Cardiac fibroblast (primary cell): ENCODE measurements around the gene C19orf53.

ENCODE experiments used
- DNase-seq, 2 donors: peaks; one replicate each; pipeline versions ENCODE4 v3.0.0 to v3.0.0-alpha.2; 2010; ENCODE audit warnings: low read depth in 2 of 2
- H3K4me3 ChIP-seq, 2 donors: replicated peaks in 1 of 2; 1 replicate in 1 of 2; 2 replicates in 1 of 2; pipeline ENCODE4 v1.5.1; 2011; ENCODE audit warnings: low read depth in 2 of 2, low read length in 2 of 2, mild to moderate bottlenecking in 2 of 2, moderate library complexity in 1 of 2
- TF ChIP-seq, protein P1 (sequence below): IDR thresholded peaks from one replicate; pipeline ENCODE4 v1.5.1; 2011; ENCODE audit warnings: low read depth, mild to moderate bottlenecking, low read length, inconsistent platforms

C19orf53 gene

DNA sequence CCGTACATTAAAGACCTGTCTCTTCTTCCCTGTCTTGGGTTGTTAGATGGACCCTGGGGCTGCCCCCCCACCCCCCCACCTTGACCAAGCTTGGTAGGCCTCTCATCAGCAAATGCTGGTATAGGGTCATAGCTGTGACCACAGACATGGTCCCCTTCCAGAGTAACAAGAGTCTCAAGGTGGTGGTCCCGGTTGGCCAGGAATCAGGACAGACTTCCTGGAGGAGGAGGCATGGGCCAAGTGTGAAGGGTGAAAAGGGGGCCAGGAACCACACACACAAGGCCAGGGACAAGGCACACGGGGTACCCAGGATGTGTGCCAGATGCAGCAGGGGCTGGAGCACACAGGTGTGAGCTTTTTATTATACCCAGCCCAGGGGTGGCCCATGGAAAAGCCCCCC lies 11.0 kb upstream of the C19orf53 start:
- TF ChIP-seq, protein P1, sequence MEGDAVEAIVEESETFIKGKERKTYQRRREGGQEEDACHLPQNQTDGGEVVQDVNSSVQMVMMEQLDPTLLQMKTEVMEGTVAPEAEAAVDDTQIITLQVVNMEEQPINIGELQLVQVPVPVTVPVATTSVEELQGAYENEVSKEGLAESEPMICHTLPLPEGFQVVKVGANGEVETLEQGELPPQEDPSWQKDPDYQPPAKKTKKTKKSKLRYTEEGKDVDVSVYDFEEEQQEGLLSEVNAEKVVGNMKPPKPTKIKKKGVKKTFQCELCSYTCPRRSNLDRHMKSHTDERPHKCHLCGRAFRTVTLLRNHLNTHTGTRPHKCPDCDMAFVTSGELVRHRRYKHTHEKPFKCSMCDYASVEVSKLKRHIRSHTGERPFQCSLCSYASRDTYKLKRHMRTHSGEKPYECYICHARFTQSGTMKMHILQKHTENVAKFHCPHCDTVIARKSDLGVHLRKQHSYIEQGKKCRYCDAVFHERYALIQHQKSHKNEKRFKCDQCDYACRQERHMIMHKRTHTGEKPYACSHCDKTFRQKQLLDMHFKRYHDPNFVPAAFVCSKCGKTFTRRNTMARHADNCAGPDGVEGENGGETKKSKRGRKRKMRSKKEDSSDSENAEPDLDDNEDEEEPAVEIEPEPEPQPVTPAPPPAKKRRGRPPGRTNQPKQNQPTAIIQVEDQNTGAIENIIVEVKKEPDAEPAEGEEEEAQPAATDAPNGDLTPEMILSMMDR: no peak
- no peak for DNase-seq
- H3K4me3 ChIP-seq: no peak overlapping the region

DNA sequence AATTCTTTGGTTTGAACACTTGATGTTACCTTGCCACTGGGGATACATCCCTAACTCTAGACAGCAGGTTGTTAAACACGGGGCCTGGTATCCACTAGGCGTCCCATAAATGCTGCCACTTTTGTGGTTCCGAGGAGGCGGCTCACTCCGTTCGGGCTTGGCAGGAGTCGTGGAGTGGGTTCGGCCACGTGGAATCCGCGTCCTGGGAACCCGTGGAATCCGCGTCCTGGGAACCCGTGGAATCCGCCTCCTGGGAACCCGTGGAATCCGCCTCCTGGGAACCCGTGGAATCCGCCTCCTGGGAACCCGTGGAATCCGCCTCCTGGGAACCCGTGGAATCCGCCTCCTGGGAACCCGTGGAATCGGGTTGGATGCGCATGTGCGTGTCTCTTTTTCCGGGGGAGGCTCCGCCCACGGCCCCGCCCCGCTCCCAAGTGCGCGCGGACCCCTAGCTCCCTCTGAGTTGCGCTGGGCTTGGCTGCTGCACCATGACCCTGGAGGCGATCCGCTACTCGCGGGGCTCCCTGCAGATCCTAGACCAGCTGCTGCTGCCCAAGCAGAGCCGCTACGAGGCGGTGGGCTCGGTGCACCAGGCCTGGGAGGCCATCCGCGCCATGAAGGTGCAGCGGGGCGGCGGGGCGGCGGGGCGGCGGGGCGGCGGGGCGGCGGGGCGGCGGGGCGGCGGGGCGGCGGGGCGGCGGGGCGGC lies 10.0 kb upstream of the C19orf53 start, which contains the start of gene MRI1:
Gene MRI1 (plus strand): TSS at position 422 of the 707 bp plus-strand sequence. CDS start 67 bp downstream, at position 489.
- peak; percentile 66 to 67 for DNase-seq
- TF ChIP-seq, protein P1: no peak
- peak within 1 kb of the TSS; percentile 86 to 89 for H3K4me3 ChIP-seq

- H3K4me3 ChIP-seq: peak overlapping the region; percentile 86 to 89
- DNase-seq: peak; percentile 17 to 18
- TF ChIP-seq, protein P1: no peak
Measured at GRCh38 chr19:13764821-13765394, 9.3 kb upstream of the C19orf53 start.

DNA sequence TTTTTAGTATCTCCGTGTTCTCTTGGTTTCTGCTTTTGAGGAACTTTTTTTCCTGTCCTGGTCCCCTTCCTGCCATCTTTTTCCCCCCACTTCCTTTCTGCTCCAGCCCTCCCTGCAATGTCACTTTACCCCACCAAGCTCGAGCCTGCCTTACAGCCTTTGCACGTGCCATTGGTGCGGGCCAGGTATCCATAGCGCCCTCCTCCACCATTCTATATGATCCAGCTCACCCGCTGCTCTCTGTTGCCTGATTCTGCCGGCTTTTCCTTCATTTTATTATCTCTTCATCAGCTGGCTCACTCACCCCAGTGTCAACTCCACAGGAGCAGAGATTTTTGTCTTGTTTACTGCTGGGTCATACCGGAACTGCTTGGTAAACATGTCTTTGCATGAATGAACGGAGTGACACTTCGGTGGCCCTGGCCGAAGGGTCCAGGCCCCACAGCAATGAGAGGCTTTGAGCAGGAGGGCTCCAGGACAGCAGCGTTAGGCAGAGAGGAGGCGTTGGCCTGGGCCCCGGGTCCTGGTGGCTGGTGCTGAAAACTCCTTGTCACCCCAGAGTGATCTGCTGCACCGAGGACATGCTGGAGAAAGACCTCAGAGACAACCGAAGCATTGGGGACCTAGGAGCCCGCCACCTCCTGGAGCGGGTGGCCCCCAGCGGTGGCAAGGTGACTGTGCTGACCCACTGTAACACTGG lies 8.7 kb upstream of the C19orf53 start:
- no peak for DNase-seq
- peak overlapping the region; percentile 86 to 89 for H3K4me3 ChIP-seq
- TF ChIP-seq, protein P1: no peak

GRCh38 chr19:13766095-13766481 lies 8.2 kb upstream of the C19orf53 start:
- peak overlapping the region in 1 of 2 donors; percentile 89 for H3K4me3 ChIP-seq
- TF ChIP-seq, protein P1: no peak
- no peak for DNase-seq

GRCh38 chr19:13768510-13768909 lies 5.7 kb upstream of the C19orf53 start:
- TF ChIP-seq, protein P1: no peak
- no peak for DNase-seq
- H3K4me3 ChIP-seq: no peak overlapping the region
